Mammary epithelial cell (primary cell): ENCODE measurements around the gene RAB11B.

Experiments used
- EZH2 ChIP-seq: IDR thresholded peaks from 2 replicates; pipeline ENCODE4 v1.6.1; 2012; ENCODE audit warnings: low read length, inconsistent platforms, borderline replicate concordance
- TF ChIP-seq, protein P1 (sequence below), 2 donors: IDR thresholded peaks in 1 of 2; conservative IDR thresholded peaks in 1 of 2; 2 replicates each; pipeline ENCODE4 v1.5.1; 2011 to 2012; ENCODE audit warnings: inconsistent platforms in 2 of 2, low read length in 2 of 2, mild to moderate bottlenecking in 2 of 2, control low read depth in 1 of 2, low read depth in 1 of 2; ENCODE audit not compliant: insufficient read depth in 1 of 2; ENCODE audit errors: extremely low read depth in 1 of 2

- TF ChIP-seq, protein P1, sequence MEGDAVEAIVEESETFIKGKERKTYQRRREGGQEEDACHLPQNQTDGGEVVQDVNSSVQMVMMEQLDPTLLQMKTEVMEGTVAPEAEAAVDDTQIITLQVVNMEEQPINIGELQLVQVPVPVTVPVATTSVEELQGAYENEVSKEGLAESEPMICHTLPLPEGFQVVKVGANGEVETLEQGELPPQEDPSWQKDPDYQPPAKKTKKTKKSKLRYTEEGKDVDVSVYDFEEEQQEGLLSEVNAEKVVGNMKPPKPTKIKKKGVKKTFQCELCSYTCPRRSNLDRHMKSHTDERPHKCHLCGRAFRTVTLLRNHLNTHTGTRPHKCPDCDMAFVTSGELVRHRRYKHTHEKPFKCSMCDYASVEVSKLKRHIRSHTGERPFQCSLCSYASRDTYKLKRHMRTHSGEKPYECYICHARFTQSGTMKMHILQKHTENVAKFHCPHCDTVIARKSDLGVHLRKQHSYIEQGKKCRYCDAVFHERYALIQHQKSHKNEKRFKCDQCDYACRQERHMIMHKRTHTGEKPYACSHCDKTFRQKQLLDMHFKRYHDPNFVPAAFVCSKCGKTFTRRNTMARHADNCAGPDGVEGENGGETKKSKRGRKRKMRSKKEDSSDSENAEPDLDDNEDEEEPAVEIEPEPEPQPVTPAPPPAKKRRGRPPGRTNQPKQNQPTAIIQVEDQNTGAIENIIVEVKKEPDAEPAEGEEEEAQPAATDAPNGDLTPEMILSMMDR (conservative IDR thresholded peaks at IDR 0.05 in 1 of 2, IDR thresholded peaks at IDR 0.05 in 1 of 2; ENCODE audit: extremely low read depth in 1 of 2, insufficient read depth in 1 of 2, low read depth in 1 of 2, low read length in 2 of 2), result no peak
- no peak for TF ChIP-seq EZH2
Observed at GRCh38 chr19:8429826-8430225, 39.7 kb downstream of the RAB11B start.
